ENCODE data around the gene NOTUM.
"Not testable (repeated sequence)": the region's sequence is repeated elsewhere in the genome, so short reads cannot be mapped to it uniquely, and the experiment has no call there.

The NOTUM gene

GRCh38 chr17:81981511-81981910, 20.5 kb upstream of the NOTUM start:
- DNase-seq; intact Hi-C loops (cut with DNase I): not testable (repeated sequence)

GRCh38 chr17:81980707-81981343, 19.8 kb upstream of the NOTUM start:
- intact Hi-C loops (cut with DNase I), result no loop called here
- DNase-seq, result no peak

GRCh38 chr17:81980122-81980521, 19.1 kb upstream of the NOTUM start:
- intact Hi-C loops (cut with DNase I), result no loop called here
- no peak for DNase-seq

- intact Hi-C loops (cut with DNase I), result loop anchor here (5.0 kb wide), 1 partner anchor 44 kb away; the partner anchor contains the start of genes CENPX and LRRC45
- DNase-seq, result no peak
Measured at GRCh38 chr17:81978524-81979298, 17.7 kb upstream of the NOTUM start.

GRCh38 chr17:81977211-81977808, 16.3 kb upstream of the NOTUM start, which contains the start of gene ASPSCR1:
TSS of gene ASPSCR1 (plus strand) at chr17:81977629. CDS start at chr17:81977647, 18 bp downstream.
- intact Hi-C loops (cut with DNase I), result loop anchor here (5.0 kb wide), 1 partner anchor 45 kb away; the partner anchor contains the start of genes CENPX and LRRC45
- DNase-seq, result peak; percentile 65 to 96 (median 91)

- intact Hi-C loops (cut with DNase I), result loop anchor here (5.0 kb wide), 1 partner anchor 46 kb away; the partner anchor contains the start of genes CENPX and LRRC45
- peak in 6 of 42 donors; percentile 20 to 53 (median 28) for DNase-seq
Measured at GRCh38 chr17:81976332-81977210, 15.6 kb upstream of the NOTUM start.

GRCh38 chr17:81973432-81973831, 12.4 kb upstream of the NOTUM start:
- DNase-seq, result no peak
- intact Hi-C loops (cut with DNase I), result no loop called here

- no peak for DNase-seq
- intact Hi-C loops (cut with DNase I), result no loop called here
Measured at GRCh38 chr17:81968850-81969812, 8.1 kb upstream of the NOTUM start.

GRCh38 chr17:81968396-81968745, 7.4 kb upstream of the NOTUM start:
- intact Hi-C loops (cut with DNase I), result no loop called here

GRCh38 chr17:81967533-81968395, 6.8 kb upstream of the NOTUM start:
- peak; percentile 85 to 97 (median 92) for DNase-seq
- intact Hi-C loops (cut with DNase I), result no loop called here

More at GRCh38 chr17:81968396-81968745, 7.4 kb upstream of the NOTUM start:
- no peak for DNase-seq

GRCh38 chr17:81967244-81967532, 6.2 kb upstream of the NOTUM start:
- no peak for DNase-seq
- intact Hi-C loops (cut with DNase I), result no loop called here

- intact Hi-C loops (cut with DNase I), result no loop called here
Measured at GRCh38 chr17:81966343-81967243, 5.6 kb upstream of the NOTUM start.

GRCh38 chr17:81964081-81964849, 3.3 kb upstream of the NOTUM start:
- intact Hi-C loops (cut with DNase I), result loop anchor here (5.0 kb wide), 1 partner anchor 58 kb away; the partner anchor contains the start of genes CENPX and LRRC45
- no peak for DNase-seq

More at GRCh38 chr17:81966343-81967243, 5.6 kb upstream of the NOTUM start:
- peak in 38 of 42 donors; percentile 3 to 74 (median 44) for DNase-seq

- intact Hi-C loops (cut with DNase I), result loop anchor here (5.0 kb wide), 1 partner anchor 60 kb away; the partner anchor contains the start of genes CENPX and LRRC45
- no peak for DNase-seq
Measured at GRCh38 chr17:81962499-81963441, 1.8 kb upstream of the NOTUM start.
